Suprapubic skin (tissue), 4 donors: ENCODE measurements around the gene CD180. TPM values are rescaled to one million over a fixed set of nuclear protein-coding genes. Genes with fewer than 3 reads are reported as not detected.

ENCODE experiments used
- DNase-seq, 2 donors: peaks; one replicate each; pipeline ENCODE4 v3.0.0-alpha.2; 2019; ENCODE audit warnings: low spot score in 2 of 2
- H3K27ac ChIP-seq: fragments of 200-600 bp; sonication (generic); one replicate; pipeline ENCODE4 v1.5.1; 2019
- H3K27me3 ChIP-seq: fragments of 200-600 bp; sonication (generic); one replicate; pipeline ENCODE4 v1.5.1; 2019
- H3K36me3 ChIP-seq: fragments of 200-600 bp; sonication (generic); one replicate; pipeline ENCODE4 v1.5.1; 2019
- H3K4me1 ChIP-seq: fragments of 200-600 bp; sonication (generic); one replicate; pipeline ENCODE4 v1.5.1; 2019
- H3K4me3 ChIP-seq: fragments of 200-600 bp; sonication (generic); one replicate; pipeline ENCODE4 v1.5.1; 2019; ENCODE audit warnings: mild to moderate bottlenecking
- H3K9me3 ChIP-seq: fragments of 200-600 bp; sonication (generic); one replicate; pipeline ENCODE4 v1.5.1; 2019
- CTCF ChIP-seq, 2 donors: fragments of 200-600 bp in 1 of 2; fragments of 450-650 bp in 1 of 2; sonication (generic) in 1 of 2; IDR thresholded peaks; one replicate each; pipeline ENCODE4 v1.5.1; 2016 to 2019; ENCODE audit warnings: antibody characterized with exemption in 2 of 2, mild to moderate bottlenecking in 1 of 2, moderate library complexity in 1 of 2
- EP300 ChIP-seq: sonication (generic); formaldehyde crosslinking; IDR thresholded peaks from one replicate; pipeline ENCODE4 v1.6.1; 2017; ENCODE audit warnings: antibody characterized with exemption
- POLR2A ChIP-seq, 2 donors: fragments of 450-650 bp; IDR thresholded peaks; one replicate each; pipeline ENCODE4 v1.6.1; 2017; ENCODE audit warnings: antibody characterized with exemption in 2 of 2, mild to moderate bottlenecking in 2 of 2, moderate library complexity in 2 of 2
- POLR2AphosphoS5 ChIP-seq, 3 donors: sonication (generic); formaldehyde crosslinking; IDR thresholded peaks; one replicate each; pipeline ENCODE4 v1.6.1; 2017; ENCODE audit warnings: antibody characterized with exemption in 3 of 3
- WGBS: methylation state at CpG from one replicate; pipeline ENCODE4 v1.1.5; 2018; 5-methylcytosine and 5-hydroxymethylcytosine counted together
- total RNA-seq, 4 donors: library from RNA; depleted of rRNA; stranded (reverse); fragments of >200 nt; gene quantifications; one replicate each; pipeline ENCODE4 v1.1.0, GENCODE V29; 2016

Gene CD180
- total RNA-seq, 4 donors from 2014 or later: 0.11 to 0.32 (median 0.18) TPM; not detected in 1

- Histone ChIP-seq H3K4me3 (no peak overlapping the region), H3K27ac (no peak overlapping the region)
- WGBS: 85% methylated on average over 3 of the region's 3 CpGs
These were observed 2.4 kb downstream of the CD180 start for GRCh38 chr5:67194166-67194565.

GRCh38 chr5:67193439-67193807 is 3.2 kb downstream of the CD180 start:
- peaks cover 18% of the 10 kb centered on the region for H3K4me1 ChIP-seq
- no peak overlapping the region for H3K4me3 ChIP-seq
- H3K27ac ChIP-seq: no peak overlapping the region
- DNase-seq: no peak
- no peaks in the 10 kb centered on the region for H3K36me3 ChIP-seq
- WGBS: 33% methylated on average over 2 of the region's 2 CpGs
- no peaks in the 10 kb centered on the region for H3K9me3 ChIP-seq
- no peaks in the 10 kb centered on the region for H3K27me3 ChIP-seq
- no peak for TF ChIP-seq POLR2A (IDR thresholded peaks at IDR 0.05)
- TF ChIP-seq EP300: no peak
- TF ChIP-seq POLR2AphosphoS5 (IDR thresholded peaks at IDR 0.05): no peak
- TF ChIP-seq CTCF (IDR thresholded peaks at IDR 0.05): no peak

More at GRCh38 chr5:67194166-67194565, 2.4 kb downstream of the CD180 start:
- DNase-seq: no peak
- H3K27me3 ChIP-seq: no peaks in the 10 kb centered on the region
- no peak for TF ChIP-seq CTCF (IDR thresholded peaks at IDR 0.05)
- no peaks in the 10 kb centered on the region for H3K9me3 ChIP-seq
- H3K4me1 ChIP-seq: peaks cover 18% of the 10 kb centered on the region
- no peaks in the 10 kb centered on the region for H3K36me3 ChIP-seq

GRCh38 chr5:67192719-67193438 is 3.7 kb downstream of the CD180 start:
- no peaks in the 10 kb centered on the region for H3K36me3 ChIP-seq
- no peak for DNase-seq
- no peak for TF ChIP-seq POLR2AphosphoS5 (IDR thresholded peaks at IDR 0.05)
- no peak for TF ChIP-seq CTCF (IDR thresholded peaks at IDR 0.05)
- TF ChIP-seq EP300: no peak
- TF ChIP-seq POLR2A (IDR thresholded peaks at IDR 0.05): no peak
- H3K27ac ChIP-seq: no peak overlapping the region
- 40% methylated on average over 9 of the region's 9 CpGs for WGBS
- no peak overlapping the region for H3K4me3 ChIP-seq
- H3K27me3 ChIP-seq: no peaks in the 10 kb centered on the region
- H3K9me3 ChIP-seq: no peaks in the 10 kb centered on the region
- H3K4me1 ChIP-seq: peaks cover 18% of the 10 kb centered on the region

GRCh38 chr5:67190861-67191260 is 5.7 kb downstream of the CD180 start:
- H3K4me1 ChIP-seq: peaks cover 26% of the 10 kb centered on the region
- no peak for DNase-seq
- no peaks in the 10 kb centered on the region for H3K36me3 ChIP-seq
- WGBS: 63% methylated on average over 5 of the region's 5 CpGs
- H3K27ac ChIP-seq: no peak overlapping the region
- H3K4me3 ChIP-seq: no peak overlapping the region
- no peak for TF ChIP-seq POLR2A (IDR thresholded peaks at IDR 0.05)
- TF ChIP-seq EP300: no peak
- no peak for TF ChIP-seq CTCF (IDR thresholded peaks at IDR 0.05)
- no peak for TF ChIP-seq POLR2AphosphoS5 (IDR thresholded peaks at IDR 0.05)
- H3K27me3 ChIP-seq: no peaks in the 10 kb centered on the region
- no peaks in the 10 kb centered on the region for H3K9me3 ChIP-seq

GRCh38 chr5:67190410-67190809 is 6.2 kb downstream of the CD180 start:
- Histone ChIP-seq H3K27ac (no peak overlapping the region), H3K4me1 (peaks cover 26% of the 10 kb centered on the region), H3K27me3 (no peaks in the 10 kb centered on the region), H3K9me3 (no peaks in the 10 kb centered on the region), H3K4me3 (no peak overlapping the region), H3K36me3 (no peaks in the 10 kb centered on the region)
- TF ChIP-seq EP300 (no peak), CTCF (IDR thresholded peaks at IDR 0.05) (no peak), POLR2A (IDR thresholded peaks at IDR 0.05) (no peak), POLR2AphosphoS5 (IDR thresholded peaks at IDR 0.05) (no peak)
- WGBS: 85% methylated on average over 4 of the region's 4 CpGs
- DNase-seq: no peak
